Stomach (tissue), 9 donors: Measurements from ENCODE around the gene KCNJ18. TPM values are rescaled to one million over a fixed set of nuclear protein-coding genes. Genes with fewer than 3 reads are reported as not detected.
A peak's percentile ranks its signal among the peaks of the same experiment; 100 is the strongest.
"Not testable (repeated sequence)": the region's sequence is repeated elsewhere in the genome, so short reads cannot be mapped to it uniquely, and the experiment has no call there.

Experiments
- DNase-seq, 2 donors: peaks; one replicate each; pipeline versions ENCODE4 v3.0.0 to v3.0.0-alpha.2; 2013 to 2019
- H3K27ac ChIP-seq, 5 donors: fragments of 200-600 bp in 4 of 5; sonication (generic) in 4 of 5; one replicate each; pipeline ENCODE4 v1.5.1; 2013 to 2019; ENCODE audit warnings: mild to moderate bottlenecking in 1 of 5, moderate library complexity in 1 of 5
- H3K27me3 ChIP-seq, 3 donors: fragments of 200-600 bp; sonication (generic); one replicate each; pipeline ENCODE4 v1.5.1; 2017 to 2019; ENCODE audit warnings: mixed run types in 1 of 3
- H3K36me3 ChIP-seq, 4 donors: fragments of 200-600 bp; sonication (generic); 1 replicate in 3 of 4; 2 replicates in 1 of 4; pipeline ENCODE4 v1.5.1; 2016 to 2019
- H3K4me1 ChIP-seq, 4 donors: fragments of 200-600 bp; sonication (generic); one replicate each; pipeline ENCODE4 v1.5.1; 2016 to 2019
- H3K4me3 ChIP-seq, 4 donors: fragments of 200-600 bp; sonication (generic) in 3 of 4; one replicate each; pipeline ENCODE4 v1.5.1; 2016 to 2019; ENCODE audit warnings: mild to moderate bottlenecking in 1 of 4
- H3K9me3 ChIP-seq, 4 donors: fragments of 200-600 bp; sonication (generic); one replicate each; pipeline ENCODE4 v1.5.1; 2016 to 2019
- EP300 ChIP-seq: sonication (generic); formaldehyde crosslinking; IDR thresholded peaks from one replicate; pipeline ENCODE4 v1.6.1; 2017; ENCODE audit warnings: antibody characterized with exemption
- POLR2A ChIP-seq, 4 donors: fragments of 450-650 bp; IDR thresholded peaks; one replicate each; pipeline ENCODE4 v1.6.1; 2016; ENCODE audit warnings: antibody characterized with exemption in 4 of 4, control low read depth in 2 of 4, mild to moderate bottlenecking in 1 of 4, moderate library complexity in 1 of 4
- POLR2AphosphoS5 ChIP-seq, 3 donors: sonication (generic); formaldehyde crosslinking; IDR thresholded peaks; one replicate each; pipeline ENCODE4 v1.6.1; 2016; ENCODE audit warnings: antibody characterized with exemption in 3 of 3
- WGBS, 5 donors: extraction: QIAGEN DNeasy Blood & Tissue Kit in 3 of 5; methylation state at CpG; one replicate each; pipeline versions ENCODE4 v1.1.5 to v1.1.7; 2013 to 2018; 5-methylcytosine and 5-hydroxymethylcytosine counted together
- intact Hi-C: fragments of 100-400 bp; cut with DNase I; formaldehyde crosslinking; loops from one replicate; pipeline ENCODE4 v1.15.1; 2023; ENCODE audit warnings: low total_unique reads
- polyA plus RNA-seq, 3 donors: library from polyadenylated mRNA; stranded (reverse); fragments of 200-250 nt; gene quantifications; one replicate each; pipeline ENCODE4 v1.2.3, GENCODE V29; 2013
- total RNA-seq, 5 donors: library from RNA; depleted of rRNA; stranded (reverse); fragments of >200 nt; gene quantifications; one replicate each; pipeline versions ENCODE4 v1.1.0 to v1.2.3, GENCODE V29; 2014 to 2016
- TF ChIP-seq, protein P1 (sequence below), 7 experiments: fragments of 450-650 bp in 4 of 7; fragments of 200-600 bp in 3 of 7; sonication (generic) in 3 of 7; IDR thresholded peaks; one replicate each; pipeline ENCODE4 v1.5.1; 2016 to 2019; ENCODE audit warnings: antibody characterized with exemption in 7 of 7, control low read depth in 2 of 7, mild to moderate bottlenecking in 1 of 7
- donor health status: healthy with polysubstance abuse.
- donor health status: Bipolar disorder and iron deficiency.
- donor health status: healthy.

KCNJ18 gene
- total and polyA plus RNA-seq, 8 donors, result not detected

DNA sequence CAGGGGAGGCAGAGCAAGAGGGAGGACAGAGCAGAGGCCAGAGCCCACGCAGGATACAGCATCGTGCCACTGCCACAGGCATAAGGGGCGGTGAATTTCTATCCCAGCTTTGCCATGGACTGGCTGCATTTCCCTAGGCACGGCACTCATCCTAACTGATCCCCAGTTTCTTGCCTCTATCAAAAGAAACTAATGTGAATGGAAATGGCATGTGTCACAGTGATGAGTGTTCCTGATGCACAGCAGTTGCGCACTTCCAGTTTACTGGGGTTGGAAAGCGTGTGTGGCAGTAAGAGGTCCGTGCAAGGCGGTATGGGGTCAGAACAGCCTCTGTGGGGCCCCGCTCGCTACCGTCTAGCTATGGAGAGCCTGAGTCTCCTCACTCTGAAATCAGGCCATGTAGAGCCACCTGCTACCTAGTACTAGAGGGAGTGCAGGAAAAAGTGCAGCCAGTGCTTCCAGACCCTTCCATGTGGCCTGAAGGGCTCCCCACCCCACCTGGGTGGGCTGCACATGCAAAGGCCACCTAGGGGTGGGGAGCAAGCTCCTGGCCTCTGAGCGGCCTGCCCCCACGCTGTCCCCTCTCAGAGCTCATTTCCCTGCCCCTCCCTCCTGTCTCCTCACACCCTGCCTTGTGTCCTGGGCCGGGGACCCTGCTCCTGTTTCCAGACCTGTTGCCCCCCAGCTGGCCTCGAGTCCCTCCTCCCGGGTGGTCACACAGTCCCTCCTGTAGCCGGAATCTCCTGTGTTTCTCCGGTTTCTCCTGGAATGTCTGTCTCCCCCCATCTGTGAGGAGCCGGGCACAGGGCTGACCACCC is 5.0 kb upstream of the KCNJ18 start:
- Histone ChIP-seq H3K27me3 (no peaks in the 10 kb centered on the region), H3K36me3 (no peaks in the 10 kb centered on the region), H3K4me3 (no peak overlapping the region), H3K27ac (no peak overlapping the region), H3K9me3 (no peaks in the 10 kb centered on the region), H3K4me1 (no peaks in the 10 kb centered on the region)
- no peak for DNase-seq
- intact Hi-C loops, result loop anchor here (5.0 kb wide), 1 partner anchor 285 kb away; no protein-coding TSS in a partner anchor
- WGBS, 5 donors, result 77 to 81% (median 79%) methylated on average over 19 of the region's 19 CpGs
- TF ChIP-seq, protein P1, sequence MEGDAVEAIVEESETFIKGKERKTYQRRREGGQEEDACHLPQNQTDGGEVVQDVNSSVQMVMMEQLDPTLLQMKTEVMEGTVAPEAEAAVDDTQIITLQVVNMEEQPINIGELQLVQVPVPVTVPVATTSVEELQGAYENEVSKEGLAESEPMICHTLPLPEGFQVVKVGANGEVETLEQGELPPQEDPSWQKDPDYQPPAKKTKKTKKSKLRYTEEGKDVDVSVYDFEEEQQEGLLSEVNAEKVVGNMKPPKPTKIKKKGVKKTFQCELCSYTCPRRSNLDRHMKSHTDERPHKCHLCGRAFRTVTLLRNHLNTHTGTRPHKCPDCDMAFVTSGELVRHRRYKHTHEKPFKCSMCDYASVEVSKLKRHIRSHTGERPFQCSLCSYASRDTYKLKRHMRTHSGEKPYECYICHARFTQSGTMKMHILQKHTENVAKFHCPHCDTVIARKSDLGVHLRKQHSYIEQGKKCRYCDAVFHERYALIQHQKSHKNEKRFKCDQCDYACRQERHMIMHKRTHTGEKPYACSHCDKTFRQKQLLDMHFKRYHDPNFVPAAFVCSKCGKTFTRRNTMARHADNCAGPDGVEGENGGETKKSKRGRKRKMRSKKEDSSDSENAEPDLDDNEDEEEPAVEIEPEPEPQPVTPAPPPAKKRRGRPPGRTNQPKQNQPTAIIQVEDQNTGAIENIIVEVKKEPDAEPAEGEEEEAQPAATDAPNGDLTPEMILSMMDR (IDR thresholded peaks at IDR 0.05), result no peak
- no peak for TF ChIP-seq POLR2A (IDR thresholded peaks at IDR 0.05)
- TF ChIP-seq POLR2AphosphoS5 (IDR thresholded peaks at IDR 0.05), result no peak
- TF ChIP-seq EP300, result no peak

DNA sequence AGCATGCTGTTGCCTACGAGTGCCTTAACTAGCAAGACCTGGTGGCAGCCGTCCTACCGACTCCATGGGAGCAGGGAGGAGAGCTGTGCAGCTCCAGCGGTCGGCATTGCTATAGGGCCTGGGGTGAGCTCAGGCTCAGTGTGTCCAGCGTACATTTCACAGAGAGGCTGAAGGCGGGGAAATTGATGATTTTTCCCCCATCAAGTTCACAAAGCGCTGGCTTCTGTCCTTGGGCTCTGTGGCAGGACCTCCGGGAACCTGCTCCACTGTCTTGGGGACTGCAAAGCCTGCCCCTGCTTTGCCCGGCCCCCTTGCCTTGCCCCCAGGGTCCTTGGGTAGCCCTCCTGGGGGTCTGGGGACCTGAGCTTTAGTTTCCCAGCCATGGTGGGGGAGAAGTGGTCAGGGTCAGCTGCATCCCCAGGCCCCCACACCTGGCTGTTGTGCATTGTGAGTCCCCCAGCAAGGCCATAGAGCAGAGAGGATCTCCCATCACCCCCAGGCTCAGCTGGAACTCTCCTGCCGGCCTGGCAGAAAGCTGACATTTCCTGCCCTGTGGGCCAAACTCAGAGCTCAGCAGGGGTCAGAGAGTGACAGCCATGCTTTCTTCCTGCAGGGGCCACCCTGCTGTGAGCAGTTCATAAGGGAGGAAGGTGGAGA is 3.9 kb upstream of the KCNJ18 start:
- TF ChIP-seq, protein P1 (IDR thresholded peaks at IDR 0.05), result no peak
- TF ChIP-seq POLR2A (IDR thresholded peaks at IDR 0.05) (no peak), EP300 (no peak), POLR2AphosphoS5 (IDR thresholded peaks at IDR 0.05) (no peak)
- Histone ChIP-seq H3K27ac (no peak overlapping the region), H3K36me3 (no peaks in the 10 kb centered on the region), H3K27me3 (no peaks in the 10 kb centered on the region), H3K4me3 (no peak overlapping the region), H3K4me1 (no peaks in the 10 kb centered on the region), H3K9me3 (no peaks in the 10 kb centered on the region)
- intact Hi-C loops, result loop anchor here (5.0 kb wide), 1 partner anchor 286 kb away; no protein-coding TSS in a partner anchor
- DNase-seq, result no peak
- WGBS, 5 donors, result 72 to 79% (median 78%) methylated on average over 11 of the region's 11 CpGs

DNA sequence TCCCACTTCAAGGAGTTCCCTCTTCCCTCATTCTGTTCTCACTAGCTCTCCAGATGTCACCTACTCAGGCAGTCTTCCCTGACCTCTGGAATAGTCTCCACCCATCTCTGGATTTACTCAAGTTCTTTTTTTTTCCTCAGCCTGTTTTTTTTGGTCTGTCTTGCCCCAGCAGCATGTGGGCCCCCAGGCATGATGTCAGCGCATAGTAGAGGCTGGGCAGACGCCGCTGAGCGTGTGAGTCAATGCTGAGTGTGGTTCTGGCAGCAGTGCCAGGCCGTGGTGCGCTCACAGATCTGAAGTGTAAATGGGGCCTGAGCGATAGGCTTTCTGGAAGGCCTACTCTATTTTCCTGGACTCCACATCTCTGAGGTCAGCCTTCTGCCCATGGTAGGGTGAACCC is 2.7 kb upstream of the KCNJ18 start:
- peak in 1 of 2 donors; percentile 63 for DNase-seq
- Histone ChIP-seq H3K36me3 (no peaks in the 10 kb centered on the region), H3K27me3 (no peaks in the 10 kb centered on the region), H3K9me3 (no peaks in the 10 kb centered on the region), H3K27ac (no peak overlapping the region), H3K4me1 (no peaks in the 10 kb centered on the region), H3K4me3 (no peak overlapping the region)
- intact Hi-C loops, result loop anchor here (5.0 kb wide), 1 partner anchor 287 kb away; no protein-coding TSS in a partner anchor
- TF ChIP-seq, protein P1 (IDR thresholded peaks at IDR 0.05), result no peak
- no peak for TF ChIP-seq POLR2A (IDR thresholded peaks at IDR 0.05)
- no peak for TF ChIP-seq EP300
- TF ChIP-seq POLR2AphosphoS5 (IDR thresholded peaks at IDR 0.05), result no peak
- 66 to 78% (median 73%) methylated on average over 7 of the region's 7 CpGs for WGBS, 5 donors

DNA sequence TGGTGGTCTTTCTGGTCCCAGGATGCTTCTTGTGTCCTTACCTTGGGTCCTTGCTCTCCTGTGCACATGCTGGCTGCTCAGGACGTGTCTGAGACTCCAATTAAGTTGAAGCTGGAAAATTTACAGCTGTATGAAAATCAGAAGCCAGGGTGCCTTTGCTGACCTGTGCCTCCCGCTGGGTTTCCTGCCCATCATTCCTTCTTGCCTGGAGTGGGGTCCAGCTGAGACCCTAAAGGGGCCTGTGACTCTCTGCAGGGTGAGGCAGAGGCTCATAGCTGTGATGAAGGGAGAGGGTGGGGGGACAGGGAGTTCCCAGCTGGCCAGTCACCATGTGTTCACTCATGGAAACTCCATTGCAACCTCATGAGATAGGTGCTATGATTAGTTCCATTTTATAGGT is 1.5 kb upstream of the KCNJ18 start:
- H3K27me3 ChIP-seq, H3K9me3 ChIP-seq, intact Hi-C loops, H3K36me3 ChIP-seq, DNase-seq, H3K4me1 ChIP-seq, H3K27ac ChIP-seq, H3K4me3 ChIP-seq: not testable (repeated sequence)
- 44 to 56% (median 52%) methylated on average over 2 of the region's 2 CpGs for WGBS, 5 donors

DNA sequence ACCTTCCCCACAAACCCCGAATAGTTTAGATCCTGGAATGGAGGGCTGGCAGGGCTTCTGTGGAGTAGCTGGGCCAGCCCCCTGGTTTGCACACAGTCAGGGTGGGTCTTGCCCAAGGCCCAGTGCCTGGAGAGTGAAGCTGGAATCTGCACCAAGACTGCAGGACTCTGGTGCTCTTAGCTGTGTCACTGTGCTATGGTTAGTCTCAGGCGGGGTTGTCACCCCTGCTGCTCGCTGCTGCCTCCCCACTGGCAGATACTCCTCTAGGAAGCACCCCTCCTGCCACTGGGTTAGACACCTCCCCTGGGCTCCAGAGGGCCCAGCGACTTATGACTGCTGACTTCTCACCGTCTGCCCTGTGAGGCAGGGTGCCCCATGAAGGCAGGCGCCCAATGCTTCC is 842 bp upstream of the KCNJ18 start:
- H3K27ac ChIP-seq, intact Hi-C loops, DNase-seq, H3K9me3 ChIP-seq, H3K27me3 ChIP-seq, H3K4me1 ChIP-seq, H3K36me3 ChIP-seq, H3K4me3 ChIP-seq: not testable (repeated sequence)
- 85 to 94% (median 88%) methylated on average over 2 to 6 of the region's 6 CpGs for WGBS, 5 donors

DNA sequence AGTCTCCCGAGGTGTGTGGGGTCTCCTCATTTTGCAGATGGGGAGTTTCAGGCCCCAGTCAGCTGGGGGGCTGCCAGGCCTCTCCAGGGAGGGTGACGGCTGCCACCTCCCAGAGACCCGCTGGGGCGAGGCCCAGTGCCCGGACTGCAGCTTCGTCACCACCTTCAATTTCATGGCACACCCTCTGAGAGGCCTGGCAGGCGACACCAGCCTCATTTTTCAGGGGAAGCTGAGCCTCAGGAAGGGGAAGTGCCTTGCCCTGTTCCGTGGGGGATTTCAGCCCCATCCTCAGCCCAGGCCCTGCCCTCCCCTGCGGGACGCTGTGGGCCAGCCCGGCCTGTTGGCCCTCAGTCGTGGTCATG is 362 bp downstream of the KCNJ18 start:
- H3K27ac ChIP-seq, H3K27me3 ChIP-seq, H3K4me1 ChIP-seq, DNase-seq, H3K4me3 ChIP-seq, intact Hi-C loops, H3K9me3 ChIP-seq, H3K36me3 ChIP-seq: not testable (repeated sequence)
- 62 to 80% (median 67%) methylated on average over 1 to 12 of the region's 12 CpGs; no CpG with 5 or more reads in 1 of the 5 donors for WGBS, 5 donors

DNA sequence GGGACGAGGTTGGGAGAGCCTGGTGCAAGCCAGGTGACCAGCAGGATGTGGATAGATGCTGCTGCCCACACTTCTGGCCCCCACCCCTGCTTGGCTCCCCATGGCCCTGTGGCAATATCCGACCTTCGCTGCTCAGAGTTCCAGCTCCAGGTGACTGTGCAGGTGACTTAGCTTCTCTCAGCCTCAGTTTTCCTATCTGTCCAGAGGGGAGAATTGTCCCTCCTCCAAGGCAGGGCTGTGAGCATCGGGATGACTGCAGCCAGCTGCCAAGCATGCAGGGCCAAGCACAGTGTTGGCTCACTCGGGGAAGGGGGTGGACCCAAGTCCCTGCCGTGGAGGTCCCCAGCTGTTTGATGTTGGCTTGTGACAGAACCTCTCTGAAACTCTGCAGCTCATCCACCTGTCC is 1.1 kb downstream of the KCNJ18 start:
- 61 to 66% (median 63%) methylated on average over 5 to 6 of the region's 6 CpGs for WGBS, 5 donors
- DNase-seq, result not testable (repeated sequence)

DNA sequence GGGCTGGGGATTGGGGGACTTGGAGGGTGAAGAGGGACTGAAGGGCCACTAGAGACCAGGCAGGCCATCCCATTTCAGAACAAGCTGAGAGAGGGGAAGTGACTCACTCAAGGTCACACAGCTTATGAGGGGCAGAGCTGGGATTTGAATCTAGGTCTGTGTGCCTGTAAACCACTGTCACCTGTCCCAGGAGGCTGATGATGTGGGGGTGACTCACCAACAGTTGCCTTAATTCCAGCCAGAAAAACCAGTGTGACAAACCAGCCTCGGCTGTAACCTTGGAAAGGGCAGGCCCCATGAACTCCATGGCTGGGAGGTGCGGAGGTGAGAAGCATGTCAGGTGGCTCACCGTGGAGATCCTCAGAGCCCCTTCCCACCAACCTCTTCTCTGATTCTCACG is 1.6 kb downstream of the KCNJ18 start:
- H3K9me3 ChIP-seq, H3K4me1 ChIP-seq, H3K27me3 ChIP-seq, DNase-seq, H3K27ac ChIP-seq, H3K36me3 ChIP-seq, H3K4me3 ChIP-seq, intact Hi-C loops: not testable (repeated sequence)
- WGBS, 5 donors, result 71 to 80% (median 75%) methylated on average over 1 to 3 of the region's 4 CpGs

More for the DNA sequence above, 1.1 kb downstream of the KCNJ18 start:
- intact Hi-C loops, H3K36me3 ChIP-seq, H3K4me1 ChIP-seq, H3K27ac ChIP-seq, H3K9me3 ChIP-seq, H3K4me3 ChIP-seq, H3K27me3 ChIP-seq: not testable (repeated sequence)
